Osteoblast (primary cell): Measurements from ENCODE around the gene RALBP1. TPM values are rescaled to one million over a fixed set of nuclear protein-coding genes. Genes with fewer than 3 reads are reported as not detected.

Experiments used
- DNase-seq: peaks from one replicate; pipeline ENCODE4 v3.0.0; 2011; ENCODE audit warnings: low spot score, mixed read lengths; ENCODE audit not compliant: insufficient read length; ENCODE audit errors: missing footprints
- H2AFZ ChIP-seq: 2 replicates; pipeline ENCODE4 v1.6.0; 2011; ENCODE audit warnings: mild to moderate bottlenecking, low read length
- H3K27ac ChIP-seq: 2 replicates; pipeline ENCODE4 v1.5.1; 2011; ENCODE audit warnings: mild to moderate bottlenecking, low read depth, low read length, moderate library complexity
- H3K27me3 ChIP-seq: 2 replicates; pipeline ENCODE4 v1.6.0; 2012; ENCODE audit warnings: mild to moderate bottlenecking, control low read depth, inconsistent platforms, low read length, moderate library complexity; ENCODE audit not compliant: insufficient read depth
- H3K36me3 ChIP-seq: 2 replicates; pipeline ENCODE4 v1.5.1; 2011; ENCODE audit warnings: mild to moderate bottlenecking, low read length, control low read depth, moderate library complexity; ENCODE audit not compliant: insufficient read depth
- H3K4me1 ChIP-seq: 2 replicates; pipeline ENCODE4 v1.5.1; 2011; ENCODE audit warnings: mild to moderate bottlenecking, low read length, control low read depth, moderate library complexity; ENCODE audit not compliant: insufficient read depth
- H3K4me2 ChIP-seq: 2 replicates; pipeline ENCODE4 v1.6.0; 2011; ENCODE audit warnings: mild to moderate bottlenecking, low read length; ENCODE audit not compliant: insufficient read depth
- H3K4me3 ChIP-seq: fragments of 200-600 bp; sonication (generic); 3 replicates; pipeline ENCODE4 v1.5.1; 2012; ENCODE audit warnings: mild to moderate bottlenecking, low read length, inconsistent platforms; ENCODE audit not compliant: insufficient read depth
- H3K79me2 ChIP-seq: 2 replicates; pipeline ENCODE4 v1.6.0; 2012; ENCODE audit warnings: mild to moderate bottlenecking, low read length, control low read depth, inconsistent platforms; ENCODE audit not compliant: insufficient read depth
- H3K9me3 ChIP-seq: 2 replicates; pipeline ENCODE4 v1.5.1; 2011; ENCODE audit warnings: low read depth, low read length, control low read depth
- H4K20me1 ChIP-seq: 2 replicates; pipeline ENCODE4 v1.6.0; 2012; ENCODE audit warnings: mild to moderate bottlenecking, low read length, control low read depth; ENCODE audit not compliant: insufficient read depth
- total RNA-seq: library from RNA; depleted of rRNA; stranded (reverse); fragments of >200 nt; gene quantifications from 2 replicates; pipeline ENCODE4 v1.2.3, GENCODE V29; 2012
- TF ChIP-seq, protein P1 (sequence below): IDR thresholded peaks from 2 replicates; pipeline ENCODE4 v1.5.1; 2011; ENCODE audit warnings: mild to moderate bottlenecking, low read depth, low read length, moderate library complexity; ENCODE audit errors: extremely low read depth

RALBP1 gene
- total RNA-seq, 1 donor: 90.8 TPM

DNA sequence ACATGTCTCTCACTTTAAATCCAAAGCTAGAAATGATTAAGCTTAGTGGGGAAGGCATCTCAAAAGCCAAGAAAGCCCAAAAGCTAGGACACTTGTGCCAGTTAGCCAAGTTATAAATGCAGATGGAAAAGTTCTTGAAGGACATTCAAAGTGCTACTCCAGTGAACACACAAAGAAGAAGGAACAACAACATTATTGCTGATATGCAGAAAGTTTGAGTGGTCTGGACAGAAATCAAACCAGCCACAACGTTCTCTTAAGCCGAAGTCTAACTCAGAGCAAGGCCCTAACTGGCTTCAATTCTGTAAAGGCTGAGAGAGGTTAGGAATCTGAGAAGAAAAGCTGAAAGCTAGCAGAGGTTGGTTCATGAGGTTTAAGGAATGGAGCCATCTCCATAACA is 90.1 kb downstream of the RALBP1 start:
- no peak overlapping the region for H2AFZ ChIP-seq
- peaks cover 8% of the 10 kb centered on the region for H4K20me1 ChIP-seq
- H3K9me3 ChIP-seq: no peaks in the 10 kb centered on the region
- H3K4me3 ChIP-seq: no peak overlapping the region
- no peak overlapping the region for H3K4me2 ChIP-seq
- no peak overlapping the region for H3K27ac ChIP-seq
- no peaks in the 10 kb centered on the region for H3K27me3 ChIP-seq
- H3K4me1 ChIP-seq: no peaks in the 10 kb centered on the region
- no peak for DNase-seq
- TF ChIP-seq, protein P1, sequence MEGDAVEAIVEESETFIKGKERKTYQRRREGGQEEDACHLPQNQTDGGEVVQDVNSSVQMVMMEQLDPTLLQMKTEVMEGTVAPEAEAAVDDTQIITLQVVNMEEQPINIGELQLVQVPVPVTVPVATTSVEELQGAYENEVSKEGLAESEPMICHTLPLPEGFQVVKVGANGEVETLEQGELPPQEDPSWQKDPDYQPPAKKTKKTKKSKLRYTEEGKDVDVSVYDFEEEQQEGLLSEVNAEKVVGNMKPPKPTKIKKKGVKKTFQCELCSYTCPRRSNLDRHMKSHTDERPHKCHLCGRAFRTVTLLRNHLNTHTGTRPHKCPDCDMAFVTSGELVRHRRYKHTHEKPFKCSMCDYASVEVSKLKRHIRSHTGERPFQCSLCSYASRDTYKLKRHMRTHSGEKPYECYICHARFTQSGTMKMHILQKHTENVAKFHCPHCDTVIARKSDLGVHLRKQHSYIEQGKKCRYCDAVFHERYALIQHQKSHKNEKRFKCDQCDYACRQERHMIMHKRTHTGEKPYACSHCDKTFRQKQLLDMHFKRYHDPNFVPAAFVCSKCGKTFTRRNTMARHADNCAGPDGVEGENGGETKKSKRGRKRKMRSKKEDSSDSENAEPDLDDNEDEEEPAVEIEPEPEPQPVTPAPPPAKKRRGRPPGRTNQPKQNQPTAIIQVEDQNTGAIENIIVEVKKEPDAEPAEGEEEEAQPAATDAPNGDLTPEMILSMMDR: no peak
- H3K36me3 ChIP-seq: peaks cover 58% of the 10 kb centered on the region
- peaks cover 27% of the 10 kb centered on the region for H3K79me2 ChIP-seq

DNA sequence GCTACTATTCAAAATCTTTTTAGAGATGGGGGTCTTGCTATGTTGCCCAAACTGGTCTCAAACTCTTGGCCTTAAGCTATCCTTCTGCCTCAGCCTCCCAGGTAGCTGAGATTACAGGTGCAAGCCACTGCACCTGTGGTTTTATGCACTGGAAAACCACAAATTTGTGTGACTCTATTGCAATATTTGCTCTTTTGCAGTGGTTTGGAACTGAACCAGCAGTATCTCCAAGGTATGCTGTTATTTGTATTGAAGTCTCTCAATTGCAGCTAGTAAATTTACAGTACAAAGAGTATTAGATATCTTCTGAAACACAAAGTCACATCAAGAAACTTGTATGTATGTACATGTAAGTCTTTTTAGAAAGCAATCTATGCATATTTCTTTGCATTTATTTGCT is 92.9 kb downstream of the RALBP1 start:
- no peaks in the 10 kb centered on the region for H3K4me1 ChIP-seq
- peaks cover 50% of the 10 kb centered on the region for H3K36me3 ChIP-seq
- no peaks in the 10 kb centered on the region for H3K27me3 ChIP-seq
- H2AFZ ChIP-seq: no peak overlapping the region
- H3K4me2 ChIP-seq: no peak overlapping the region
- TF ChIP-seq, protein P1: no peak
- peaks cover 33% of the 10 kb centered on the region for H3K79me2 ChIP-seq
- no peak overlapping the region for H3K4me3 ChIP-seq
- H3K27ac ChIP-seq: no peak overlapping the region
- H4K20me1 ChIP-seq: peaks cover 9% of the 10 kb centered on the region
- DNase-seq: no peak
- H3K9me3 ChIP-seq: no peaks in the 10 kb centered on the region

DNA sequence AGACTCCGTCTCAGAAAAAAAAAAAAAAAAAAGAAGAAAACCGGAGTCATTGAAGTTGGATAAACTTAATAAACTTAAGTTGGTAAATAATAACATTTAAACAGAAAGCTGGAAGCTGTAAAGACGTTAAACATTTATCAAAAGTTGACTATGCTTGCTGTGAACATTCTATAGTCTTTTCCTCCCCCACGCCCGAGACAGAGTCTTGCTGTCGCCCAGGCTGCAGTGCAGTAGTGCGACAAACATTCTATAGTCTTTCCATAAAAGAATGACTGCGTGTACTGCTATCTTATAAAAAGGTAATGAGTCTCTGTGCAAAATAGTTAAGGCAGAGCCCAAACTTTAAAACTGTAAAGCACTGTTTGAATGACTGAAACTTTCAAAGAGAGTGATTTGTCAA is 93.9 kb downstream of the RALBP1 start:
- Histone ChIP-seq H3K4me1 (no peaks in the 10 kb centered on the region), H2AFZ (no peak overlapping the region), H3K9me3 (no peaks in the 10 kb centered on the region), H3K27me3 (no peaks in the 10 kb centered on the region), H3K27ac (no peak overlapping the region), H3K4me3 (no peak overlapping the region), H3K79me2 (peaks cover 34% of the 10 kb centered on the region), H3K36me3 (peaks cover 54% of the 10 kb centered on the region), H4K20me1 (peaks cover 9% of the 10 kb centered on the region), H3K4me2 (no peak overlapping the region)
- TF ChIP-seq, protein P1: no peak
- no peak for DNase-seq

DNA sequence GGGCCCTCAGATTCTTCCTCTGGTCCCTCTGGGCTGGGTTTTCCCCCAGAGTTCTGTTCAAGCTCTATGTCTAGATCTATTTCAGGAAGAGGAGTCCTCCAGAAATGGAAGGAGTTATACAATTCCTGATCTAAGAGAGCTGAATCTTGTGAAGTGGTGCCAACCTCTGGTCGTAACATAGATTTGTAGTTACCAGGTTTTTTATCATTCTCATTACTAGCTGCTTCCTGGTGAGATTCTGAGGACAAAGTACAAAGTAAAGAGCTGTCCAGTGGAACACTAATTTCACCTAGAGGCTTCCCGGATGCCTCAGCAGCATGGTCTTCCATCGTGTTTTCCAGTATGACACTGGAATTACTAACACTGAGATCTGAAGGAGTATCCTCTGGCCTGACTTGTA is 94.9 kb downstream of the RALBP1 start:
- Histone ChIP-seq H3K4me3 (no peak overlapping the region), H3K27me3 (no peaks in the 10 kb centered on the region), H4K20me1 (peaks cover 2% of the 10 kb centered on the region), H3K9me3 (no peaks in the 10 kb centered on the region), H3K36me3 (peaks cover 60% of the 10 kb centered on the region), H3K79me2 (peaks cover 34% of the 10 kb centered on the region), H3K4me2 (no peak overlapping the region), H2AFZ (no peak overlapping the region), H3K27ac (no peak overlapping the region), H3K4me1 (no peaks in the 10 kb centered on the region)
- TF ChIP-seq, protein P1: no peak
- no peak for DNase-seq
